SU-DHL-6 (cell line): ENCODE measurements around the gene PHACTR3.
"Not testable (repeated sequence)": the region's sequence is repeated elsewhere in the genome, so short reads cannot be mapped to it uniquely, and the experiment has no call there.

Source experiments
- H2AFZ ChIP-seq: fragments of 200-600 bp; sonication (generic); 2 replicates; pipeline ENCODE4 v1.6.1; 2014; ENCODE audit warnings: low read depth, mild to moderate bottlenecking, moderate library complexity, mixed read lengths, antibody characterized with exemption, low read length; ENCODE audit not compliant: severe bottlenecking
- H3F3A ChIP-seq: fragments of 200-600 bp; shearing (Covaris generic); 2 replicates; pipeline ENCODE4 v1.6.0; 2016; ENCODE audit warnings: antibody characterized with exemption, mild to moderate bottlenecking; ENCODE audit not compliant: insufficient read depth
- H3K27ac ChIP-seq: fragments of 200-600 bp; sonication (generic); 2 replicates; pipeline ENCODE4 v1.5.1; 2016; ENCODE audit warnings: low read depth, mild to moderate bottlenecking, low read length, moderate library complexity, mixed read lengths
- H3K27me3 ChIP-seq: fragments of 200-600 bp; sonication (generic), shearing (Covaris generic); 2 replicates; pipeline ENCODE4 v1.6.0; 2014; ENCODE audit warnings: mild to moderate bottlenecking, low read length
- H3K36me3 ChIP-seq: fragments of 200-600 bp; sonication (generic); 2 replicates; pipeline ENCODE4 v1.6.1; 2014; ENCODE audit warnings: mild to moderate bottlenecking, low read length, mixed read lengths
- H3K4me2 ChIP-seq: fragments of 300-600, 200-600 bp; shearing (Covaris generic), sonication (generic); 2 replicates; pipeline ENCODE4 v1.6.0; 2014; ENCODE audit warnings: low read length, low read depth, mild to moderate bottlenecking; ENCODE audit not compliant: poor library complexity, severe bottlenecking
- H3K4me3 ChIP-seq: fragments of 200-600 bp; sonication (generic); 2 replicates; pipeline ENCODE4 v1.5.1; 2014; ENCODE audit warnings: antibody characterized with exemption, low read length, mild to moderate bottlenecking, mixed read lengths; ENCODE audit not compliant: insufficient read depth, poor library complexity, severe bottlenecking
- H3K79me2 ChIP-seq: fragments of 200-600 bp; sonication (generic); 2 replicates; pipeline ENCODE4 v1.6.1; 2014; ENCODE audit warnings: mild to moderate bottlenecking, low read length, moderate library complexity; ENCODE audit not compliant: insufficient read depth
- H3K9ac ChIP-seq: fragments of 200-600 bp; sonication (generic); 2 replicates; pipeline ENCODE4 v1.7.0; 2014; ENCODE audit warnings: mild to moderate bottlenecking, low read length
- H3K9me2 ChIP-seq: fragments of 200-600 bp; sonication (generic); replicated peaks from 2 replicates; pipeline ENCODE4 v1.6.1; 2014; ENCODE audit warnings: low read length; ENCODE audit not compliant: insufficient read depth
- H3K9me3 ChIP-seq: fragments of 200-600 bp; sonication (generic); 2 replicates; pipeline ENCODE4 v1.6.1; 2014; ENCODE audit warnings: low read length, mixed read lengths; ENCODE audit not compliant: insufficient read depth
- H4K20me1 ChIP-seq: fragments of 200-600 bp; sonication (generic); 2 replicates; pipeline ENCODE4 v1.6.1; 2014; ENCODE audit warnings: low read depth, mild to moderate bottlenecking, antibody characterized with exemption, low read length, moderate library complexity, mixed read lengths
- CTCF ChIP-seq: fragments of 200-600 bp; sonication (generic); IDR thresholded peaks from one replicate; pipeline ENCODE4 v1.5.1; 2017; ENCODE audit warnings: antibody characterized with exemption, mild to moderate bottlenecking, low read length, moderate library complexity; ENCODE audit not compliant: insufficient read depth, poor library complexity, severe bottlenecking
- EZH2phosphoT487 ChIP-seq: fragments of 200-600 bp; sonication (generic), shearing (Covaris generic); conservative IDR thresholded peaks from 2 replicates; pipeline ENCODE4 v1.6.1; 2018; ENCODE audit warnings: mild to moderate bottlenecking, antibody characterized with exemption, low read length, moderate library complexity, mixed read lengths

PHACTR3 gene

GRCh38 chr20:59614714-59615113 lies 10.4 kb downstream of the PHACTR3 start:
- H3K9me3 ChIP-seq, result no peaks in the 10 kb centered on the region
- H3K27me3 ChIP-seq, result no peaks in the 10 kb centered on the region
- no peaks in the 10 kb centered on the region for H3K9me2 ChIP-seq
- no peaks in the 10 kb centered on the region for H3K36me3 ChIP-seq
- H3K27ac ChIP-seq, result no peak overlapping the region
- TF ChIP-seq EZH2phosphoT487 (no peak), CTCF (no peak)
- no peaks in the 10 kb centered on the region for H3K79me2 ChIP-seq
- no peak overlapping the region for H3K4me3 ChIP-seq
- H3F3A ChIP-seq, result no peaks in the 10 kb centered on the region
- H3K4me2 ChIP-seq, result no peak overlapping the region
- no peaks in the 10 kb centered on the region for H4K20me1 ChIP-seq
- H3K9ac ChIP-seq, result no peak overlapping the region
- no peak overlapping the region for H2AFZ ChIP-seq

GRCh38 chr20:59616306-59616705 lies 12.0 kb downstream of the PHACTR3 start:
- Histone ChIP-seq H3F3A (no peaks in the 10 kb centered on the region), H3K27ac (no peak overlapping the region), H3K36me3 (no peaks in the 10 kb centered on the region), H3K4me2 (no peak overlapping the region), H4K20me1 (no peaks in the 10 kb centered on the region), H3K9ac (no peak overlapping the region), H3K9me3 (no peaks in the 10 kb centered on the region), H2AFZ (no peak overlapping the region), H3K79me2 (no peaks in the 10 kb centered on the region), H3K4me3 (no peak overlapping the region), H3K27me3 (no peaks in the 10 kb centered on the region), H3K9me2 (no peaks in the 10 kb centered on the region)
- TF ChIP-seq EZH2phosphoT487, result no peak
- no peak for TF ChIP-seq CTCF

- no peak overlapping the region for H2AFZ ChIP-seq
- no peak overlapping the region for H3K27ac ChIP-seq
- H3K4me2 ChIP-seq, result no peak overlapping the region
- H3K9me2 ChIP-seq, result no peaks in the 10 kb centered on the region
- TF ChIP-seq CTCF (no peak), EZH2phosphoT487 (no peak)
- H3K27me3 ChIP-seq, result no peaks in the 10 kb centered on the region
- no peaks in the 10 kb centered on the region for H3K9me3 ChIP-seq
- no peak overlapping the region for H3K4me3 ChIP-seq
- H3K79me2 ChIP-seq, result no peaks in the 10 kb centered on the region
- no peaks in the 10 kb centered on the region for H4K20me1 ChIP-seq
- H3K9ac ChIP-seq, result no peak overlapping the region
- H3F3A ChIP-seq, result no peaks in the 10 kb centered on the region
- no peaks in the 10 kb centered on the region for H3K36me3 ChIP-seq
Observed at GRCh38 chr20:59617221-59617620, 12.9 kb downstream of the PHACTR3 start.

GRCh38 chr20:59618131-59618530 lies 13.8 kb downstream of the PHACTR3 start:
- Histone ChIP-seq H3K9me3 (no peaks in the 10 kb centered on the region), H3K36me3 (no peaks in the 10 kb centered on the region), H3K4me3 (no peak overlapping the region), H3K4me2 (no peak overlapping the region), H3K27ac (no peak overlapping the region), H3F3A (no peaks in the 10 kb centered on the region), H4K20me1 (no peaks in the 10 kb centered on the region), H3K9ac (no peak overlapping the region), H3K9me2 (no peaks in the 10 kb centered on the region), H3K79me2 (no peaks in the 10 kb centered on the region), H2AFZ (no peak overlapping the region), H3K27me3 (no peaks in the 10 kb centered on the region)
- TF ChIP-seq EZH2phosphoT487 (no peak), CTCF (no peak)

- not testable (repeated sequence) for H3K36me3 ChIP-seq, H3K79me2 ChIP-seq, H3K9ac ChIP-seq
Observed at GRCh38 chr20:59618585-59618984, 14.2 kb downstream of the PHACTR3 start.

More at GRCh38 chr20:59618585-59618984, 14.2 kb downstream of the PHACTR3 start:
- not testable (repeated sequence) for H3K4me2 ChIP-seq, H2AFZ ChIP-seq, H3F3A ChIP-seq, H3K4me3 ChIP-seq, H3K27me3 ChIP-seq, H3K9me2 ChIP-seq, H4K20me1 ChIP-seq, H3K9me3 ChIP-seq, H3K27ac ChIP-seq
